Activated CD8-positive, alpha-beta memory T cell treated with anti-CD3 and anti-CD28 coated beads, Interleukin-2, amount 50 U/mL, for 24 hours (primary cell): ENCODE measurements around the gene KRT4.
A peak's percentile ranks its signal among the peaks of the same experiment; 100 is the strongest.

Source experiments
- DNase-seq: peaks from one replicate; pipeline ENCODE4 v3.0.0-alpha.2; 2020; ENCODE audit errors: extremely low read depth

KRT4 gene

DNA sequence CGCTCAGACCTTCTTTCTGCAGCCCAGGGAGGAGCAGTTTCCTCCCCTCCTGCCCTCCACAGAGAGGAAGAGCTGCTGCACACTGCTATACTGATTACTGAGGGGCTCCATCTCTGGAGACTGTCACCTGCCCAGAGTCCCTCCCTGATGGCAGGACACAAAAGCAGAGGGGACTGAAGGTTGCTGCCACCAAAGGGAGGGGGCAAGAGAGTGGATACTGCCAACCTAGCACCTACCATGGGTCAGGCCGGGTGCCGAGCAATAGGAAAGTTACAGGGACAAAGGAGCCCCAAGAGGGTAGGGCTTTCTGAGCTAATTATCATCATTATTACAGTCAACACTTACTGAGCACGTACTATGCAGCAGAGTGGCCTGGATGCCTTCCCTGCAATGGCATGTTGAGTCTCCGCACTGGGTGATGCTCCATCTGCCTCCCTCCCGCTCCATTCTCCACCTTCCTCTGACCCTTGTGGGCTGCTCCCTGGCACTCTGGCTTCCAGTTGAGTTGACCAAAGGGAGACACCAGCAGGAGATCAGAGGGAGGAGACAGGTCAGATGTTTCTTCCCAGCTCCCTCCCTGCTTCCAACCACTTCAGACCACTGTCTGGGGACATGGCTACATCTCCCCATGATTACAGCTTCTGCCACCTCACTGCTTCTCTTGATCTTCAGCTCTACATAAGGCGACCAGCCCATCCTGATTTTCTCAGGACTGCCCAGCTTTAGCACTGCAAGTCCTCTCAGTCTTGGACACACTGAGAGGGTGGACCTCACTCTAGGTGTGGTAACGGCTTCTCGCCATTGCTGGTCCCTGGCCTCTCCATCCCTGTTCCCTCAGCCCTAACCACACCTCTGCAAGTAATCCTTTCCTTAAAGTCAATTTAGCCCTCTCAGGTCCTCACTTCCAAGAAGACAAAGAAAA, 22.8 kb upstream of the KRT4 start:
- DNase-seq = no peak

DNA sequence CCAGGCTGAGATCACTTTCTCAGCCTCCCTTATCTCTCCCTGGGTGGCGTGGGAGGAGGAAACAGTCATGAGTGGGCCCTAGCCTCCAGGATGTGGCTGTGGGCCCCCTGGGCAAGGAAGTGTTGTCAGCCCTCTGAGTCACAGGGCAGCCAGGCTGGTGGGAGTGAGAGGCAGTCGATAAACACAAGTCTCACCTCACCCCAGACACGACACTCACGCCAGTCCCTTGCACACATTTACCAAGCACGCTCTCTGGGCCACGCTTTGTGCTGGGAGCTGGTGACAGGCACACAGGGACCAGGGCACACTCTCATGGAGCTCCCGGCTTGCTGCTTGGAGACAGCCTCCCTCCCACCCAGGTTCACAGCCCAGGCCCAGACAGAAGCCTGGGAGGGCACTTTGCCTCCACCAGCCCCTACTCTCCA, 22.1 kb upstream of the KRT4 start:
- peak; percentile 47 for DNase-seq

- DNase-seq = no peak
These were observed 21.5 kb upstream of the KRT4 start for GRCh38 chr12:52835271-52836041.

- DNase-seq = no peak
These were observed 20.7 kb upstream of the KRT4 start for GRCh38 chr12:52834727-52835001.

- DNase-seq = no peak
These were observed 20.2 kb upstream of the KRT4 start, which contains the start of gene KRT79 for GRCh38 chr12:52833922-52834726. Gene KRT79 (minus strand): TSS chr12:52834311. CDS start chr12:52834260, 51 bp downstream.

DNA sequence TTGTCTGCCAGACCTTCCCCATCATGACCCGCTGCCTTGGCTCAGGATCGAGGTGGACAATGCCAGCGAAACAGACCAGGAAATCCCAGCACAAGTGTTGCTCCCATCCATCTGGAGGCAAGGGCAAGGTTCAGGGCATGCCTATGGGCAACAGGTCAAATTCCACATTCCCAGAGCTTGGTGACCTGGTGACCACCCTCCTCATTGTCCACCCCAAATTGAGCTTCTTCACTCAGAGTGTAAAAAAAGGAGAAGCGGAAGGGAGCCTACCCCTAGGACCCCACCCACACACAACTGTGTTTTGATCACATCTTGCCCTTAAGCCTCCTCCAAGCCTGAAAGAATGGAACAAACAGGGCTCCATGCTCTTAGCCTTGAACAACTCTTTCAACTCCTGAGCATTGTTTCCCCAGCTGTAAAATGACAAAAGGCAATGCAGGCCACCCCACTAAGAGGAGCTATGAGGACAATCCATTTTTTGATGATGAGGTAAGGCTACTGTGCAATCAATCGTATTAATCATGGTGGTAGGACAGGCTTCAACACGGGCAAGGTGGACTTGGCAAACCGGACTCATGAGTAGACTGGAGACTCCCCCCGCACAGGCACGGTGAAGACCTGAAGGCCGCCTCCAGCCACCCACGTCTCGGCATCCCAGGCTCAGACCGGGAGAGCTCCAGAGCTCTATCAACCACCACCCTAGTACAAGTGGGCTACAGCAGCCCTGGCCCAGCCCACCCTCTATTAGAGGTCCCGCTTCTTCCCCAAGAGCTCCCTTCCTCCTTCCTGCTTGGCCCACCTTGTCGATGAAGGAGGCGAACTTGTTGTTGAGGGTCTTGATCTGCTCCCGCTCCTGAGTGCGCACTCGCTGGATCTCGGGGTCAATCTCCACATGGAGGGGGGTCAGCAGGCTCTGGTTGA, 19.3 kb upstream of the KRT4 start:
- no peak for DNase-seq

DNA sequence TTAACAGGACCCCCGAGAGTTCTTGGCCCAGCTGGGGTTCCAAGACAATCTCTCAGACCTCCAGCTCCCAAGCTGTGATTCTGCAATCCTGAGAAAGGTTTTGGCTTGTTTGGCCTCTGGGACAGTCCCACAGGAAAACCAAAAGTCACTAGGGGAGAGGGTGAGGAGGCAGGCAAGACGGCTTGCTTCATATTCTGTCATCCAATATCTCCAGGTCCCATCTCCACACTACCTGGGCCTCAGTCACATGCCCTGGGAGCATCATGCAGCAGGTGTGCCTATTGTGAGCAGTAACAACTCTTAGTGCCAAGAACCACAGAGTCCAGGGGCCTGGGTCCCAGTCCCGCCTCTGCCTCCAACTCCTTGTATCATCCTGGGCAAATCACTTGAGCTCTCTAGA, 18.5 kb upstream of the KRT4 start:
- no peak for DNase-seq

GRCh38 chr12:52831251-52831650, 17.3 kb upstream of the KRT4 start:
- no peak for DNase-seq

GRCh38 chr12:52829986-52830770, 16.3 kb upstream of the KRT4 start:
- no peak for DNase-seq

- no peak for DNase-seq
These were observed 14.7 kb upstream of the KRT4 start for GRCh38 chr12:52828591-52829021.

- DNase-seq = no peak
These were observed 14.2 kb upstream of the KRT4 start for GRCh38 chr12:52828156-52828555.

DNA sequence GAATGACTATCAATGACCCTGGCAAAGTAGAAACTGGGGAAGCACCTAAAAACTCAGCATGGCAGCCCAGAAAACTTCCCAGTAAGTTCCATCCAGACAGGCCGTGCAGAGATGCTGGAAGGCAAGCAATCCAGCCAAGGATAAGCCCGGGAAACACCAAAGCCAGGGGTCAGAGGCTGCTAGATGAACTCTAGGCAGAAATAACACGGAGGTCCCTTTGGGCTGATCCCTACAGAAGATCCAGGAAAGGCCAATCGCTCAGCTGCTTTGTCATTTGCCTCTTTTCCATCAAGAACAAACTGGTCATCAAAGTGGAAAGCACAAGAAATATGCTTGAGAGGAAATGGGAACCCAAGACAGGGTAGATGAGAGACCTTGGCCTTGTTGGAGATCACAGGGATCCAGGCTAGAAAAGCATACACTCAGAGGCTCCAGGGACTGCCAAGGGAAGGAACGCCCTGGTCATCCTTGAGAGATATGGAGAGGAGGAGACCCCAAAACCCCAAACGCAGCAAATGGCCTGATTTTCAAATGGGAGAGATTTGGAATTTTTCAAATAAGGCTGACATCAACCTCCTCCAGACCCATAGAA, 13.7 kb upstream of the KRT4 start:
- DNase-seq = no peak

DNA sequence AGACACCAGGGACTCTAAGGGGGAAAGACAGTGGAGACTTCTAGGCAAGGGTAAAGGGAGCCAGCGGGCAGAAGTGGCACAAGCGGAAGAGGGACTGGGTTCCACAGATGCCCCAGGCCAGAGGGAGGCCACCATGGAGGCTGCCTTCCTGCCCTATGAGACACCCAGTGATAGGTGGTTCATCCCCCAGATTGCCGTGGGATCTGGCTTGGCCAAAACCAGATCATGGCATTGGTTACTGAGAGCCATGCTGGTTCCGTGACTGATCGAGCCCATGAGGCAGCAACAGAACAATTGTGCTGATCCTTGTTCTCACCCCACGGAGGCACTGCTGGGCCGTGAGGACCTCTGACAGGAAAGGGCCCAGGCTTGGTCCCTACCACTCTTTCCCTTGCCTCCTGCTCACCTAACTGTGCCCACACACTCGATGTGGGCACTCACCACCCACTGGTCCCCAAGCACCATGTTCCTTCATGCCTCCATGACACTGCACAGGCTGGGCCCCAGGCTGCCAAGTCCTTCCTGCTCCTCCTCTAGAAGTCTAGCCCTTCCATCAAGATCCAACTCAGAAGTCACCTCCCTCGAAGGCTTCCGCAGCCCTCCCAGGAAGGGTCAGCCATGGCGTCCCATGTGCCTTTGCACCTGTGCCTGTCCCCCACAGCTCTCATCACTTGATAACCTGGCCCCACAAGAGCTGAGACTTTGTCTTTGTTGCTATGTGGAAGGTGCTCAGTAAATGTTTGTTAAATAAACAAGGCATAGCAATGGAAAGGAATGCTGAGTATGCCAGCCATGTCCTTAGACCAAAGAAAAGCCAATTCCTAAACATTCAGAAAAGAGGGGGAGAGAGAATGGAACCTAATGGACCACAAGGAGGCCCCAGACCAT, 12.9 kb upstream of the KRT4 start:
- DNase-seq = no peak

DNA sequence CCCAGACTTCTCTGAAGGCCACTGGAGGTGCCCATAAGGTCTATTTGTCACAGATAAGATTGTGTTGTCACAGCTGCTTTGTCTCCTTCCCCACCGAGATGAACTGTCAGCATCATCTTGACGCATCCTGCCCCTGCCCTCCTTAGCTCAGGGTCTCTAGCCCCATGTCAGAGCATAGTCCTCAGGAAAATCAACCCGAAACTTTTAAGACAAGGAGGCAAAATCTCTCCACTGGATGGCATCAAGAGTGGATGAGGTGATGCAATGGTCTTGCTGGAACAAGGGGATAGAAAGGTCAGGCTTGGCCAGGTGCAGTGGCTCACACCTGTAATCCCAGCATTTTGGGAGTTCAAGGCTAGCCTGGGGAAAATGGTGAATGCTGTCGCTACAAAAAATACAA, 12.0 kb upstream of the KRT4 start:
- DNase-seq = no peak

DNA sequence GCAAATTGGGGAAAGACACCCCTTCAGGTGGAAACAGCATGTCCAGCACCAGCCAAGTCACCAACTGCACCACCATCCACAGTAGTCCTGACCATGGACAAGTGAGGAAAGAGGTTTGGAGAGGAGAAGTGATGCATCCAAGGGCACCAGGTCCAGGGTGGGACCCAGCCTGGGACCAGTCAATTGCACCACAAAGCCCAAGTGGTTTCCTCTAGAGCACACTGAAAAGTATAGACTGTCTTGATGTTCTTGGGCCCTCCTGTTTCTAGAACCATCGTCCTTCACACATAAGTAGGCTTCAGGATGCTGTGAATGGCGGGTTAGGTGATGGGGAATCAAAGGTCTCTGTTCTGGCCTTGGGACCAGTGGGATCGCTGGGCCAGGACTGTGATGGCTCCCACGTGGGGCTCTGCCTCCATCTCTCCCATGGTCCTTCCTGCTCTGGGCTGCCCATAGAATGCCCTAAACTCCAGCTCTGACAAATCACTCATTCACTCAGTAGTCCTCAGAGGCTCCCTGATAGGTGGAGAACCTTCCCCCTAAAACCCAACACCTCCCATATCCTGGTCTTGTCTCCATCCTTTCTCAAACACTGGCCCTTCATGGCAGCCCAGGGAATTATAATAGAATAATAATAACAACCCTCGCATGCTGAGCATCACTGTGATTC, 11.0 kb upstream of the KRT4 start:
- no peak for DNase-seq

GRCh38 chr12:52823761-52824450, 10.0 kb upstream of the KRT4 start:
- no peak for DNase-seq

DNA sequence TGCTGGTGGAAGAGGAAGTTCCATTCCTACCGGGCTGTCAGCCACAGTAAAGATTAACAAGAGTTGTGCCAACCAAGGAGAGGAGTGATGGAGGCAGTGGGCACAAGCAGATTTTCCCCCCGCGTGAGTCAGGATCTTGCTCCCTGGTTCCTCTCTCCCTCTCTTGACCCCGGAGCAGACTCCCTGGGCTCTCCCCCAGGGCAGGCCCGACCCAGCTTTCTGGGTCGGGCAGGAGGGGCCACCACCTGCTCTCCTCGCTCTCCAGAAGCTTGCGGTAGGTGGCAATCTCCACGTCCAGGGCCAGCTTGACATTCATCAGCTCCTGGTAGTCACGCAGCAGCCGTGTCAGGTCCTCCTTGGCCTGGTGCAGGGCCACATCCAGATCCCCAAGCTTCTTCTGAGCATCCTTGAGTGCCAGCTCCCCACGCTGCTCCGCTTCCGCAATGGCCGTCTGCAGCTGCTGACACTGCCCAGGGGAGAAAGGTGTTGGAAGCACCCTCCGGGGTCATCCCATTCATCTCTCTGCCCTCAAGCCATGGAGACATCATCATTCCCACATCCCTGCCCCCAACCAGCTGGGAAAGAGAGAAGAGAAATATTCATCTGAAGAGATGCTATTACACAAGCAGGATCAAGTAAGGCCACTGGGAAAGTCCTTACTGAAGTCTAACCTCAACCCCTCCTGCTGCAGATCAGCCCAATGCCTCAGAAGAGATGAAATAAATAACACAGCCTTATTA, 9.0 kb upstream of the KRT4 start:
- DNase-seq = no peak
